SK-N-SH (cell line): ENCODE data around the gene RNASE8.

Experiments
- CTCF ChIP-seq: fragments of 200-600 bp; sonication (generic); IDR thresholded peaks from 2 replicates; pipeline ENCODE4 v1.6.1; 2017; ENCODE audit warnings: antibody characterized with exemption, mild to moderate bottlenecking, moderate library complexity
- FOXJ3 ChIP-seq: sonication (generic); formaldehyde crosslinking; IDR thresholded peaks from 2 replicates; pipeline ENCODE4 v1.5.1; 2020; ENCODE audit warnings: mild to moderate bottlenecking, missing genetic modification reagents
- GABPA ChIP-seq: IDR thresholded peaks from 2 replicates; pipeline ENCODE4 v1.4.0; 2012; ENCODE audit warnings: low read depth, mild to moderate bottlenecking
- MAX ChIP-seq: IDR thresholded peaks from 2 replicates; pipeline ENCODE4 v1.4.0; 2012; ENCODE audit warnings: low read depth
- MXI1 ChIP-seq: IDR thresholded peaks from 2 replicates; pipeline ENCODE4 v1.6.1; 2012; ENCODE audit warnings: mild to moderate bottlenecking, low read depth, low read length, improper control_type of control experiment
- POLR2AphosphoS5 ChIP-seq: IDR thresholded peaks from 2 replicates; pipeline ENCODE4 v1.6.1; 2012; ENCODE audit warnings: low read depth, low read length
- RAD21 ChIP-seq: IDR thresholded peaks from 2 replicates; pipeline ENCODE4 v1.6.1; 2012; ENCODE audit warnings: mild to moderate bottlenecking, low read length
- RCOR1 ChIP-seq: fragments of 150-350 bp; IDR thresholded peaks from 2 replicates; pipeline ENCODE4 v1.6.1; 2017; ENCODE audit warnings: antibody characterized with exemption, low read length
- REST ChIP-seq: IDR thresholded peaks from 2 replicates; pipeline ENCODE4 v1.6.1; 2012; ENCODE audit warnings: mild to moderate bottlenecking, low read depth, low read length, moderate library complexity
- USF1 ChIP-seq: IDR thresholded peaks from 2 replicates; pipeline ENCODE4 v1.4.0; 2012; ENCODE audit warnings: low read depth, borderline replicate concordance
- USF2 ChIP-seq: fragments of 150-350 bp; IDR thresholded peaks from 2 replicates; pipeline ENCODE4 v1.6.1; 2017; ENCODE audit warnings: antibody characterized with exemption, low read length, low read depth, borderline replicate concordance

- TF ChIP-seq USF1 (no peak), POLR2AphosphoS5 (peak; percentile 55; the same call in 1 of the 2 replicates), RAD21 (no peak), USF2 (no peak), RCOR1 (no peak), MXI1 (no peak), CTCF (no peak), MAX (no peak), FOXJ3 (CRISPR knock-in tag) (no peak), REST (no peak), GABPA (peak; percentile 52; the same call in 1 of the 2 replicates)
Observed at GRCh38 chr14:21087294-21088091, 29.9 kb downstream of the RNASE8 start.
